Esophagus squamous epithelium (tissue), 4 donors: ENCODE measurements around the gene ADH6.
"Not testable (repeated sequence)": the region's sequence is repeated elsewhere in the genome, so short reads cannot be mapped to it uniquely, and the experiment has no call there.

Source experiments
- CTCF ChIP-seq, 6 experiments: fragments of 450-650 bp in 4 of 6; fragments of 200-600 bp in 2 of 6; sonication (generic) in 2 of 6; IDR thresholded peaks; one replicate each; pipeline ENCODE4 v1.5.1; 2016 to 2019; ENCODE audit warnings: antibody characterized with exemption in 6 of 6, mild to moderate bottlenecking in 4 of 6, moderate library complexity in 4 of 6
- POLR2A ChIP-seq, 4 donors: fragments of 450-650 bp; IDR thresholded peaks; one replicate each; pipeline ENCODE4 v1.6.1; 2017; ENCODE audit warnings: antibody characterized with exemption in 4 of 4, mild to moderate bottlenecking in 4 of 4, moderate library complexity in 3 of 4

- not testable (repeated sequence) for TF ChIP-seq CTCF, POLR2A (IDR thresholded peaks at IDR 0.05)
These were observed 8.6 kb upstream of the ADH6 start for GRCh38 chr4:99227646-99228045.
